G401 (cell line): ENCODE data around the gene ZNF691. TPM values are rescaled to one million over a fixed set of nuclear protein-coding genes. Genes with fewer than 3 reads are reported as not detected.
"Not testable (repeated sequence)": the region's sequence is repeated elsewhere in the genome, so short reads cannot be mapped to it uniquely, and the experiment has no call there.

ENCODE experiments used
- DNase-seq: peaks from one replicate; pipeline ENCODE4 v3.0.0-alpha.2; 2015; ENCODE audit warnings: low spot score
- in situ Hi-C: cut with HindIII; loops from 2 replicates; pipeline ENCODE4 v1.10.0; 2016; ENCODE audit warnings: low sequenced_read_pairs, mixed read lengths
- total RNA-seq: library from RNA; depleted of rRNA; stranded (reverse); fragments of >200 nt; shearing (Covaris generic); gene quantifications from 2 replicates; pipeline ENCODE4 v1.2.3, GENCODE V29; 2014; rRNA removed

The ZNF691 gene, protein sequence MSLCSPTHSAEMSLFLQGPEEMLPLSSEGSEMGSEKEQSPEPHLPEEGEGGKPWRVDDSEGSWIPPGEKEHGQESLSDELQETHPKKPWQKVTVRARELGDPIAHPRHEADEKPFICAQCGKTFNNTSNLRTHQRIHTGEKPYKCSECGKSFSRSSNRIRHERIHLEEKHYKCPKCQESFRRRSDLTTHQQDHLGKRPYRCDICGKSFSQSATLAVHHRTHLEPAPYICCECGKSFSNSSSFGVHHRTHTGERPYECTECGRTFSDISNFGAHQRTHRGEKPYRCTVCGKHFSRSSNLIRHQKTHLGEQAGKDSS
- 23.9 and 24.4 TPM in 2 replicates for total RNA-seq

DNA sequence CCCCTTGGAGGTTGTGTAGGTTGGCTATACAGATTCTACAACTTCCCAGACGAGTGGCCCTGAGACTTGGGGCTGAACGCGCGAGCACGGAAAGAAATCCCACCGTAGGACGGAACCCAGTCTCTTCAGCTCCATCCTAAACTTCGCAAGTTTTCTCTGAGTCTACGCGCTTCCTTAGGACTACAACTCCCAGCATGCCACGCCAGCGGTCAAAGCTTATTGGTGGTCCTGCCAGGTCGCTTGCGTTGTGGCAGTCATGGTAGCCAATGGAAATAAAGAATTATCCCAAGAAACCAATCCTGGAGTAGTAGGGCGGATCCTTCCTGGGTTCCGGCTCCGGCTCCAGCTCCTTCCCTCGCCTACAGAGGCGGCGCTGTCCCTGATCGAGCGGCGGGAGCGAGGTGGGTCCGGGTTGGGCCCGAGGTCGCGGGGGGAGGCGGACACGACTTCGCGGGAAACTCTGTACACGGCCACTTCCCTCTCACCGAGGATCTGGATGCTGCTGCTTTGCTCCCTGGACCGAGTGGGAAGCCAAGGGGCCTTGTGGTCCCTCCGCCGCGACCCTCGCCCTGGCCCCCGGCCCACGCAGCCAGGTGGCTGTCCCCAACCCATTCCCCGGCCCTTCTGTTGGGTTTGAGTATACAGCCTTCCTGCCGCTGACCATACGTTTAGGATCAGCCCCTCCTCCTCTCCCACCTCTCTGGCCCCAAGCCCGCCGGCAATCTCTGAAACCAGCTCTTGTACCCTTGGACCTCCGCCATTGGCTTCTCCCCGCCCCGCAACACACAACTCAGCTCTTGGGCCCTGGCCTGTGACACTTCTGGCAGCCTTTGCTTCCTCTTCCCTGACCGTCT lies at the start of gene ZNF691:
Gene ZNF691 (plus strand): TSS at position 357 of the 854 bp plus-strand sequence. CDS start 3,046 bp downstream, outside the sequence.
- peak; percentile 98 for DNase-seq
- in situ Hi-C loops = no loop called here

DNA sequence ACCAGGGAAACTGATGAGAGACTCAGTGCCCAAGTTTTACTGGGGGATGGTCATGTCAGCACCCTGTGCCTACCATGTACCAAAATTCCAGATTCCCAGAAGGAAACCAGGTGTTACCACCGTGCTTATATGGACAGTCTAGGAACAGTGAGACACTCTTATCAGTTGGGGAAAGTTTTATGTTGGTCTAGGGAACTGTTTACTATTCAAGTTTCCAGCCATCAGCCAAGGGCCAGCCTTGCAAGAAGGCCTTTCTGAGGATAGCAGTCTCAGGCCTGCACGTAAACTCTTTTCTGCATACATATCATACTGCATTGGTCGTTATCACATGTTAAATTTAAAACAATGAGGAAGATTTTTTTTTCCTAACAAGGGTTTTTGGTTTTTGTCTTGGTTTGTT lies 49.0 kb upstream of the ZNF691 start:
- in situ Hi-C loops = no loop called here
- no peak for DNase-seq

DNA sequence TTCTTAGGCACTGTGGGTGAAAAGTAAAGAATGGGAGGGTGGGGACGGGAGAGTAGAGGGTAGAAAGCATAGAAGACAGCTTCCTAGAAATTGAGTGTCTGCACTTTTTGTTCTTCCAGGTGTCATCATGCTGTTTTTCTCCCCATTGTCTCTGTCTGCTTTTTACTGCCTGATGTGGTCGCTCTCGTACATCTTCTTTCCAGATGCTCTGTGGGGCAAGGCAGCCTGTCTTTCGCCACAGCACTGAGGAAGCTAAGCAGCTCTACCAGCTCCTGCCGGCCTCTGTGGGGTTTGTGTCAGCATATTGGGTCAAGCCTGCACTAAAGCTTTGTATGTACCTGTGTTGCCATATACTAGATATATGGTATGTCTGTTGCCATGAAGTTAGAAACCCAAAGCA lies 48.4 kb upstream of the ZNF691 start:
- no peak for DNase-seq
- in situ Hi-C loops = no loop called here

DNA sequence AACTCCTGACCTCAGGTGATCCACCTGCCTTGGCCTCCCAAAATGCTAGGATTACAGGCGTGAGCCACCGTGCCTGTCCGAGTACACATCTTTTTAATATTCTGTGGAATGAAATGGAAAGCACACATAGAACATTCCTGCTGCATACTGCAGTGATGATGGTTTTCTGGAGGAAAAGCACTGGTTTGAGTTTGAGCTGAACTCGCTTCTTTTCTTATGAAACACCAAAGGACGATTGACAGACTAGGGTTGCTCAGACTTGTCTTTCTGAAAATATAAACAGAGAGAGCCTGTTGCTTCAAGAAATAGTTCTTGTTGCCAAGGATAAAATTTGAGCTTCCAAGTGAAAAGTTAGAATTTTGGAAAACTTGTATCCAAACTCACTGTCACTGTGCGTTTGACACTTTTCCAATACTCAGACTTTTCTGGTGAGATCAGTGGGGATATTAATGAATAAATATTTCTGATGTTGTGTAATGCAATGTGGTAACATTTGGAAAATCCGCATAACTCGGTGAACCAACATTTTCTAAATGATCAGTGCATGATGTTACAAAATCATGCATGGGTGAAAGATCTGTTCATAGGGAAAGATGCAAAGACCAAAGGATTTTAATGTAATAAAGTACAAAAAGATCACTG lies 44.5 kb upstream of the ZNF691 start:
- in situ Hi-C loops = no loop called here

DNA sequence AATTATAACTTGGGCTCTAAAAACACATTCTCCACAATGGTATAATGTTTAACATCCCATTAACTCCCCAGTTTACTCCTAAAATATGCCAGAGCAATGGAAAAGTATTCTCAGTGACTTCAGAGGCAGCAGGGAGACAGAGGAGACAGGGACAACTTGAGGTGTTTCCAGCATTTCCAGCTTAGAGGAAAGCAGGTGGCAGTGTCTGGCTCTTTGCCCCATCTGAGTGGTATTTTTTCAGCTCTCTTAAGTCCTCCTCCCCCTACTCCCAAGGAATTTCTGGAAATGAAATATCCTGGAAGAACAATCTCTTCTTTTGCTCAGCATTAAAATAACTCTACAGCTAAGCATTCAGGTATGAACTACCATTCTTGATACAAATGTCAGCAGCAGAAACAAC lies 40.2 kb upstream of the ZNF691 start:
- in situ Hi-C loops = no loop called here

More for the DNA sequence above, 44.5 kb upstream of the ZNF691 start:
- DNase-seq = no peak

DNA sequence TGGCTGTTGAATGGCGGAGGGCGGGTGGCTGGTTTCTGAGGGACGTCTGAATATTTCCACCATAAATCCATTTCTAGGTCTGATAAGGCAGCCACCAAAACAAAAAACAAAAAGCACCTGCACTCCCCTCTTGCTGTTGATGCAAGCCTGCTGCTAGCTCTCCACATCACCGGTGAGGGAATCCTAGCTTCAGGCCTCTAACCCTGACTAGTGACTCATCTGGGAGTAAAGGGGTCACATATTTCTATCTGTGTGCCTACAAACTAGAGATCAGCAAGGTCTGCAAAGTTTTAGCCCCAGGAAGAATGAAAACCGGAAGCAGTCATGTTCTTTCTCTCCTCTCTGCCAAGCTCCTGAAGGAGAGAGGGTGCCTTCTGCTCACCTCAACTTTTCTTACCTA lies 39.8 kb upstream of the ZNF691 start:
- in situ Hi-C loops = no loop called here
- DNase-seq = no peak

More for the DNA sequence above, 40.2 kb upstream of the ZNF691 start:
- DNase-seq = peak; percentile 68

DNA sequence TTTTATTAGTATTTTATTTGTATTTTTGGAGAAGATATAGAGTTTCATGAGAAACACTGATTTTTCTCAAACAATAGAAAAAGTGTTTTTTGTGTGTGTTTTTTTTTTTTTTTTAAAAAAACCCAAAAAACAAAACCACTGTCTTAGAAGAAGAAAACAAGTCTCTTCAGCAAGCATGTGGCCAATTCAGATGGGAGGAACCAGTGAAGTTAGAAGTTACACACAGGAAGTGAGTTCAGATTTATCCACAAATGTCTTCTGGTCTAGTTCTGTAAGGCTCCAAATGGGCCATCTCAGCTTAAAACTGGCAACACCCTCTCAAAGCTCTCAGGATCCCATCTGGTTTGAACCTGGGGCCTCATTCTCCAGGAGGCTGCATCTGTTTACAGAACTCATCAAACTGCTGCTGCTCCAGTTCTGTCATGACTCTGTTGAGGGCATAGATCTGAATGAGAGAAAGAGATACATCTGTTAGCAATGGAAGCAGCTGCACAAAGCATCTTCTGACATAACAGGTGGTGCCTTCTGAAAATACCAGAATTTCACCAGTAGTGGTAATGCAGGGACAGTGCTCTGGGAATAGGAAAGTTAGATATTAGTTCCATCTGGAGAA lies 39.3 kb upstream of the ZNF691 start:
- in situ Hi-C loops = no loop called here
- DNase-seq = no peak

DNA sequence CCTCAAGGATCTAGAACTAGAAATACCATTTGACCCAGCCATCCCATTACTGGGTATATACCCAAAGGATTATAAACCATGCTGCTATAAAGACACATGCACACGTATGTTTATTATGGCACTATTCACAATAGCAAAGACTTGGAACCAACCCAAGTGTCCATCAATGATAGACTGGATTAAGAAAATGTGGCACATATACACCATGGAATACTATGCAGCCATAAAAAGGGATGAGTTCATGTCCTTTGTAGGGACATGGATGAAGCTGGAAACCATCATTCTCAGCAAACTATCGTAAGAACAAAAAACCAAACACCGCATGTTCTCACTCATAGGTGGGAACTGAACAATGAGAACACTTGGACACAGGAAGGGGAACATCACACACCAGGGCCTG lies 31.6 kb upstream of the ZNF691 start:
- DNase-seq, in situ Hi-C loops: not testable (repeated sequence)

DNA sequence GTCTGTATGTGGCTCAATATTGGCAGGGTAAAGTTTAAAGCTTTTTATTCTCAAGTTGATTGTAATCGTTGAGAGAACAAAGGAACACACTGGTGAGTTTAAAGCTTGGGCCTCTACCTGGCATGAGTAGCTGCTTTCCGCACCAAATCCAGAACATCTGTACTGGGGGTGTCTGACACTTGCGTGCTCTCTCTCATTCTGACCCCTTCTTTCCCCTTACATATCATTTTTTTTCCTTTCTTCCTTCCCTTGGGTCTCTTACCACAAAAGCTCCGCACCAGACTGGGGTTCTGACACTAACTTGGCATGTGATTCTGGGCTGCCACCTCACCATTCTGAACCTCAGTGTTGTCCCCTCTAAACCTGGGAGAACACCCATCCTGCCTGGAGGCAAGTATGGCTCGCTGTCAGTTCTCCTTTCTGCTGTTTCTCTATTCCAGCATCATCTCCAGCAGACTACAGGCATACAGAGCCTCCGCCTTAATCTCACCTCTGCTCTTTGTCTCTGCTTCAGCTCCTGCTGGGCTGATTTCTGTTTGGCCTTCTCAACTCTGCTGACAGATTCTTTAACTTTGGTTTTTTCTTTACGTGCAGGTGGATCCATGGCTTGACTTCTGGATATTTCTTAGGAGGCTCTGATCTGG lies 30.4 kb upstream of the ZNF691 start:
- in situ Hi-C loops = no loop called here
- DNase-seq = no peak

DNA sequence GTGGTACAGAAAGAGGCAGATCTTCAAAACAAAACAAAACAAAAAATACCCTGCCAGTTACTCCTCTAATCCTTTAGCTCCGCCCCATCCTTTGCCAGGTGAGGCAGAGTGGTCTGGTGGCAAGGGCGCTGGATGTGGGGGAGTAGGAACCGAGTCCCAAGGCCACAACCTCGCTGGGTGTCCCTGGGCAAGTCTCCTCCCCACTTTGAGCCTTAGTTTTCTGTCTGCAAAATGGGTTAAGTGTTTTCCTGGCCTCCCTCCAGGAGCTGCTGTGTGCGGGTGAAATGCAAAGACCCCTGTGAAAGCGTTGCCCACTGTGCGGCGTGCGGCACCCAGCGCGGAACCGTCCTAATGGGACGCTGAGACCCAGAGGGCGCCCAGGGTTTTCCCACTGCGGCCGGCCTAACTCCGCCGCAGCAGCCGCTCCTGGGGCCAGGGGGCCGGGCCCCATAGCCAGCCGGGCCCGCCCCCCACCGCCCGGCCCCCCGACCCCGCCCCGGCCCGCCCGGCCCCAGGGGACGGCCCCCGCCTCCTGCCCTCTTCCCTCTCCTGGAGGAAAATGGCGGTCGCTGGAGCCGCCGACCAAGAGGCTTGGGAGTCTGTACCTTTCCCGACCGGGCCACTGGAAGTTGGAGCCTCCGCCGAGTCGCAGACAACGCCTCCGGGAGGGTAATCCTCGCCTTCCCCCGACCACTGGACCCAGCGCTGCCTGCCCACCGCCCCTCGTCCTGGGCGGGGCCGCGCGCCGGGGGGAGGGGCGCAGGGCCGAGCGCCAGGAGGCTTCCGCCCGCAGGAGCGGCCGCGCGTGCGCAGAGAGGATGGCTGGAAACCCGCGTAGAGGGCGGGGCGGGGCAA lies 29.6 kb upstream of the ZNF691 start, which contains the start of the genes ERMAP and SVBP:
Gene ERMAP (plus strand): TSS at position 538 of the 855 bp plus-strand sequence. CDS start 13,327 bp downstream, outside the sequence.
Gene SVBP (minus strand): TSS at position 813 of the 855 bp plus-strand sequence. CDS start 853 bp downstream, outside the sequence.
- in situ Hi-C loops = no loop called here

DNA sequence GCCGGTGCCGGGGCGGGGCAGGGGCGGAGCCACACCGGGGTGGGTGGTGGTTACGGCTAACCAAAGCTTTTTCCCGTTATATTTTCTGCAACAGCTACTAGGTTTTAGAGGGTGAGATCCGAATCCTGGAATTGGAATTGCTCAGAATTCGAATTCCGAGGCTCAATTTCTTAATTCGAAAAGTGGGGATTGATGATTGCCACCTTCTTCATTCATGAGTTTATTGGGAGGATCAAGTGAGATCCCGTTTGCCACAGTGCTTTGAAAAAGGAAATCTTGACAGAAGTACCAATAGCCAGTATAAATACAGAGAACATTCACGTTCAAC lies 29.0 kb upstream of the ZNF691 start:
- in situ Hi-C loops = no loop called here
- DNase-seq = no peak

More for the DNA sequence above, 29.6 kb upstream of the ZNF691 start, which contains the start of the genes ERMAP and SVBP:
- DNase-seq = peak; percentile 90

DNA sequence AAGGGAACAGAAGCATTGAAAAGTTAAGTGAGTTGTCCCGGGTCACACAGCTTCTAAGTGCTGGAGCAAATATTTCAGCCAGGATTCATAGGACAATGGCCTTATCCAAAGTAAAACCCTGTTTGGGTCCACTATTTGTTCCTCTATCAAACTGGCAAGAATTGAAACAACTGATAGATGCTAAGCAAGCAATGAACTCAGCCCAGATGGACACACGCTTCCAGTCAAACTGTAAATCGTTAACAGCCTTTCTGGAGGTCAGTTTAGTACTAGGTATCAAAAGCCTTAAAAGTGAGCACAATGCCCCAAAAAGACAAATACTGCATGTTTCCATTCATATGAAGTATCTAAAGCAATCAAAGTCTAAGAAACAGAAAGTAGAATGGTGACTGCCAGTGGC lies 28.4 kb upstream of the ZNF691 start:
- DNase-seq = no peak
- in situ Hi-C loops = no loop called here

DNA sequence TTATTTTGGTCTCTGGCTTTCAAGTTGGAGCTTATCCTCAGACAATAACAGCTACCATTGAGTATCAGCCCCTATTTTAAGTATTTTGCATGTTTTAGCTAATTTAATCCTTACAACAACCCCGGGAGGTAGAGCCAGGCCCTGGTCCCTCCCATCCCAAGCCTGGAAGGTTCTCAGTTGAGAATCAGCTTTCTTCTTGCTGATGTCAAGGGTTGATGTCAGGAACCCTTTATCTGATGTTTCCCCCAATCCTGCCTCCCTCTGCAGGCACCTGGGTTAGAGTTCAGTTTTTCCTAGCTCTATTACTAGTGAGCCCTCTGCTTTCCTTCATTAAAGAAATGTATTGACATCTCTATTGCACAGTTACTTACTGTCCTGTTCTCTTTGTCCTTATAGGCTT lies 25.6 kb upstream of the ZNF691 start:
- in situ Hi-C loops = no loop called here
- no peak for DNase-seq

DNA sequence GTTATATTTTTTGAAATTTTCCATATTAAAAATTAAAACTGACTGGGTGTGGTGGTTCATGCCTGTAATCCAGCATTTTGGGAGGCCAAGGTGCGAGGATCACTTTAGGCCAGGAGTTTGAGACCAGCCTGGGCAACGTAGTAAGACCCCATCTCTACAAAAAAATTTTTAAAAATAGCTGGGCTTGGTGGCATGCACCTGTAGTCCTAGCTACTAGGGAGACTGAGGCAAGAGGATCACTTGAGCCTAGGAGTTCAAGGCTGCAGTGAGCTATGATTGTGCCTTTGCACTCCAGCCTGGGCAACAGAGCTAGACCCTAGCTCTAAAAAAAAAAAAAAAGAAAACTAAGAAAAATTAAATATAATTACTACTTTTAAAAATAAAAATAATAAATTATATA lies 24.7 kb upstream of the ZNF691 start:
- in situ Hi-C loops = no loop called here
- DNase-seq = no peak

DNA sequence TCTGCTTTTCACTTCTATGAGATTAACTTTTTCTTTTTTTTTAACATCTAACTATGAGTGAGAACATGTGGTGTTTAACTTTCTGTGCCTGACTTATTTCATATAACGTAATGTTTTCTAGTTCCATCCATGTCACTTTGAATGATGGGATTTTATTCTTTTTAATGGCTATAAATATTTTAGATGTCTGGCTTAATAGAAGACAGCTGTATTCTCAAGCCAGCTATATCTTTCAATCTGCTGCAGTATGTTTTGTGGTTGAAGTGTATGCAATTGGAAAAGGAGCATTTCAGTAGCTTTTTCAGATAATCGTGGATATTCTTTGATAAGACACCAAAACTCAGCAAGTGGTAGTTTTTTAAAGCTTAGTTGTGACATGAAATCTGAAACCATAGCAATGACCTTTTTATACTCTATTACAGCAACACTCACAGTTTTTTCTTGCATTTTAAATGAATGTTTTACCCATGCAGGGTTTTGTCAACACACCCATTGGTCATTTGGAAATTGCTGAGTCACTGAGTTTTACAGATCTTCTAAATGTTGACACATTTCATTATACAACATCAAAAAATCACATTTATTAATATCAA lies 23.5 kb upstream of the ZNF691 start:
- in situ Hi-C loops = no loop called here
- no peak for DNase-seq

DNA sequence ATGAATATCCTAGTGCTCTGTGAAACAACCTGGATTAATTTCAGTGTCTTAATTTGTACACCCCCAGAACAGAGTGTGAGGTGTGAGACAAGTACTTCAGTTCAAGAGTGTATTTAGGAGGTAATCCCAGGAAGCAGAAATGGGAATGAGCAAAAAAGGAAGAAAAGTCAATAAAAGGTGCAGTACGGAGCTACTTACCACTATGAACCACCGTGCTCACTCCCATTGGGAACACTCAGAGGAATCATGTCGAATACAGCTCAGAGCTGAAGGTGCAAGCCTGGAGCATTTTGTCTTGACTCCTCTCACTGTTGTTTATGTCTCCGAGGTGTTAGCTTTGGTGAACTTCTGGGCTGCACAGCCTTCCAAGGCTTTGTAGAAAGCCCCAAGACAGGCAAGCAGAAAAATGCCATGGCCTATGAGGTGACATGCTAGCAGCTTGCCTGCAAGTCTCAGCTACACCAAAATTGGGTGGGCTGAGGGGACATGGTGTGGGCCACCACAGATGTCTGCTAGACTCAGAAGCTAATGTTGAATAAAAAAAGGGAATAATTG lies 21.9 kb upstream of the ZNF691 start:
- in situ Hi-C loops = no loop called here
- DNase-seq = no peak
